GOT3 (cell line): ENCODE data around the gene FUS.
"Not testable (repeated sequence)": the region's sequence is repeated elsewhere in the genome, so short reads cannot be mapped to it uniquely, and the experiment has no call there.

Source experiments
- DNase-seq: peaks from one replicate; lab custom pipeline; 2025; ENCODE audit warnings: mixed read lengths; lab: John Stamatoyannopoulos, UW

Gene FUS

GRCh38 chr16:31186930-31187807 is 7.2 kb downstream of the FUS start:
- no peak for DNase-seq

GRCh38 chr16:31187808-31188189 is 7.9 kb downstream of the FUS start:
- no peak for DNase-seq

GRCh38 chr16:31188450-31189411 is 8.8 kb downstream of the FUS start:
- no peak for DNase-seq

DNA sequence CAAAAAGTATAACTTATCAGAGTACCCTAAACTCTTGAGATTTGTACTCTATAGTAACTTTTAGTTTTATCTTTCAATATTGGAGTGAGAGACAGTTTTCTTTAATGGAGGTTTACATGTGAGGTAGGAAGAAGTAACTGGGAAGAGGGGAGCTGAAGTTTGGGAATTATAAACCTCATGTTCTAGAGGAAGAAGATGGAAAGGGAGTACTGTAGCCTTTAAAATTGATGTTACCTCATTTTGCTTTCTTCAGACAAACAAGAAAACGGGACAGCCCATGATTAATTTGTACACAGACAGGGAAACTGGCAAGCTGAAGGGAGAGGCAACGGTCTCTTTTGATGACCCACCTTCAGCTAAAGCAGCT is 9.5 kb downstream of the FUS start:
- DNase-seq = no peak

- DNase-seq = no peak
These were observed 10.1 kb downstream of the FUS start for GRCh38 chr16:31190061-31190460.

DNA sequence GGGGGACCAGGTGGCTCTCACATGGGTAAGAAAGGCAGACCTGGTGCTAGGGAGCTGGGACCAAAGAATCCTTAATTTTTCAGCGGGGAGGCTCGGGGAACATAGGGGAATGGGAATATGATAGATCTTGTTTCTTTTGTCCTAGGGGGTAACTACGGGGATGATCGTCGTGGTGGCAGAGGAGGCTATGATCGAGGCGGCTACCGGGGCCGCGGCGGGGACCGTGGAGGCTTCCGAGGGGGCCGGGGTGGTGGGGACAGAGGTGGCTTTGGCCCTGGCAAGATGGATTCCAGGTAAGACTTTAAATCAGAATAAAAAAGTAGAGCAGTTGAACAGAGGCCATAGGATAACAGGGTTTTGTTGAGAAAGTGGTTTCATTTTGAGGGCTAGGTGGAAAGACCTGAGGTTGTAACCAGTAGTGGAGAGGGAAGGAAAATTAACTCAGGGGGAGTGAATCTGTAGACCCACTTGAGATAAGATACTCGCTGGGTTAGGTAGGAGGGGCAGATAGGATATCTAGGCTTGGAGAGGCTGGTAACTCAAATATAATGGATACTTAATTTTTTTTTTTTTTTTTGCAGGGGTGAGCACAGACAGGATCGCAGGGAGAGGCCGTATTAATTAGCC is 11.0 kb downstream of the FUS start:
- no peak for DNase-seq

DNA sequence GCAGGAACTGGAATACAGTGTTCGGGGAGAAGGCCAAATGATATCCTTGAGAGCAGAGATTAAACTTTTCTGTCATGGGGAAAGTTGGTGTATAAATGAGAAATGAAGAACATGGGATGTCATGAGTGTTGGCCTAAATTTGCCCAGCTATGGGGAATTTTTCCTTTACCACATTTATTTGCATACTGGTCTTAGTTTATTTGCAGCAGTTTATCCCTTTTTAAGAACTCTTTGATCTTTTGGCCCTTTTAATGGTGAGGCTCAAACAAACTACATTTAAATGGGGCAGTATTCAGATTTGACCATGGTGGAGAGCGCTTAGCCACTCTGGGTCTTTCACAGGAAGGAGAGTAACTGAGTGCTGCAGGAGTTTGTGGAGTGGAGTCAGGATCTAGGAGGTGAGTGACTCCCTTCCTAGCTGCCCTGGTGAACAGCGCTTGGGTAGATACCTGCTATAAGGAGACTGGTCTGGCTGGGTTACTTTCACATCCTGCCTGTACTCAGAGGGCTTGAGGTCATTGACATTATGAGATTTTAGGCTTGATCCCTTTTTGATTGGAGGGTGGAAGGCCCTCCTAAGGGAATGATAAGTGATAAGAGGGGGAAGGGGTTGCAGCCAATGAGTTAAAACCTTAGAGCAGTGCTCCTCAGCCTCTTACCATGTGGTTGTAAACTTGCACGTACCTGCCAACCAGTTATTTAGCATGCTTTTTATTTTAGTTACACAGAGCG is 11.9 kb downstream of the FUS start:
- no peak for DNase-seq

DNA sequence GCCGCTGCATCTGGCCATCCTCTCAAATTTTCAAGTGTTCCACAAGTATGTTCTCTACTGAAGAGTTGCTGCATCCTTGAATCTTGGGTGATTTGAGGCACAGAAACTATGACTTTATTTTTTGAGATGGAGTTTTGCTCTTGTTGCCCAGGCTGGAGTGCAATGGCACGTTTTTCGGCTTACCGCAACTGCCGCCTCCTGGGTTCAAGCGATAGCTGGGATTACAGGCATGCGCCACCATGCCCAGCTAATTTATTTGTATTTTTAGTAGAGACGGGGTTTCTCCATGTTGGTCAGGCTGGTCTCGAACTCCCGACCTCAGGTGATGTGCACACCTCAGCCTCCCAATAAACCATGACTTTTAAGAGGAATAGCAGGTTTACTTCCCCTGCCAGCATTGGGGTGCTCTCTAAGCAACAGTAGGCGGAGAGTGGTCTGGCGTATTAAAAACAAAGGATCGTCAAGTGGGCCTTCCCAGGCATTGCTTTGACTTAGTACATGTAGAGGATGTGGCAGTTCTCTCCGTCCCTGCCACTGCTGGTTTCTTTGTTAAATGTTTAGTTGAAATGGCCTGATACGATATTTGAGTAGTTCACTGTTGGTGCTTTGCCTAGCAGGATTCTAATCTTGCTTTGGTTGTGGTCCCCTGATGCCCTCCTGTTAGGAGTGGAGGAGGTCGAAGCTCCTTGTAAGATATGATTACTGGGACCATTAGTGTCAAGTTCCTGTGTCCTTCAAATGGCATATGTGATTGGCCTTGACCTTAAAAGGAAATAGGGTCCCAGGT is 13.1 kb downstream of the FUS start:
- no peak for DNase-seq

DNA sequence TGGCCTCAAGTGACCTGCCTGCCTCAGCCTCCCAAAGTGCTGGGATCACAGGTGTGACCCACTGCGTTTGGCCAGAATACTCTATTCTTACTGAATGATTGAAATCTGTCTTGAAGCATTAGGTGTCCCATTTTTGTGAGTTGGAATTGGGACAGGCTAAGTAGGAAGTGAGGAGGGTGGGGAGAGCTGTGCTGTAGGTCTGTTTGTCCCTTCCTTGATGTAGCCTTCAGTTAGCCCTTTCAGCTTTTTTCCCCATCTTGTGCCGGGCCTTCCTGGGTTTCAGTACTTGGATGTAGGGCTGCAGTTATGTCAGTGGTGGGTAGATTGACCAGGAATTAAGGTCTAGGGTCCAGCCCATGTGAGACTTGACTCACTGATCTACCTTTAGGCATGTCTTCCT is 13.9 kb downstream of the FUS start:
- DNase-seq = no peak

DNA sequence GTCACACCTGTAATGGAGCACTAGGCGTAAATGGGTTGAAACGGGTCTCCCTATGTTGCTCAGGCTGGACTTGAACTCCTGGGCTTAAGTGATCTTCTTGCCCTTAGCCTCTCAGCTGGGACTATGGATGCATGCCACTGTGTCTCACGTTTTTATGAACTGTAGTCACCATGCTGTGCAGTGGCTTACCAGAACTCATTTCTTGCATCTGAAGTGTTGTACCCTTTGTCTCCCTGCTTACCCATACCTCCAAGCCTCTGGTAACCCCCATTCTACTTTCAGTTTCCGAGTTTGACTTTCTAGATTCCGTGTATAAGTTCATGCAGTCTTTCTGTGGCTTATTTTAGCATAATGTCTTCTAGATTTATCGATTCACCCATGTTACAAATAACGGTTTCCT is 15.0 kb downstream of the FUS start:
- no peak for DNase-seq

- DNase-seq = not testable (repeated sequence)
These were observed 15.9 kb downstream of the FUS start for GRCh38 chr16:31195861-31196260.

GRCh38 chr16:31196324-31197088 is 16.6 kb downstream of the FUS start:
- no peak for DNase-seq

GRCh38 chr16:31198207-31198882 is 18.4 kb downstream of the FUS start:
- no peak for DNase-seq

DNA sequence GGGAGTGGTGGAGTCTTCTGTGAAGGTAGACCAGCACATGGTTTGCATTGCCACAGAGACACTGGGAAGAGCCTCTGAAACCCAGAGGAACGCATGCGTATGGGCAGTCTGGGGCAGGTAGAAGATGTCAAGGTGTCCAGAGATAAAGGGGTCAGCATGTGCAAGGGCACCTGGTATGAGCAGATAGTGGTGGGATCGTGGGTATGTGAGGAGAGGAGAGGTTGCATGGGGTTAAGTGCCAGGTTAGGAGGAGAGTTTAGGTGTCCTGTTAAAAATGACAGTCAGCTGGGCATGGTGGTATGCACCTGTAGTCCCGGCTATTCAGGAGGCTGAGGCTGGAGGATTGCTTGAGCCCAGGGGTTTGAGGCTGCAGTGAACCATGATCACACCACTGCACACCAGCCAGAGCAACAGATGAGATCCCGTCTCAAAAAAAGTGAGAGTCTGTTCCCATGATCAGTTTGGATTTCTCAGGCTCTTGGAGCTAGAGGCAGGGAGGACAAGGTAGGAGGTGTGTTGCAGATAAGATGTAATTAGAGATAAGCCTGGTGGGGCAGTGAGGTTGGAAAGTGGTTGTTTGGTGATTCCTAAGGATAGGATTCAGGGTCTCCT is 19.6 kb downstream of the FUS start:
- DNase-seq = no peak

GRCh38 chr16:31200111-31200510 is 20.2 kb downstream of the FUS start:
- not testable (repeated sequence) for DNase-seq

- no peak for DNase-seq
These were observed 21.1 kb downstream of the FUS start for GRCh38 chr16:31200821-31201568.

- no peak for DNase-seq
These were observed 21.9 kb downstream of the FUS start for GRCh38 chr16:31201582-31202413.
